Mesendoderm (in vitro differentiated cells): ENCODE measurements around the gene PDGFA.
A peak's percentile ranks its signal among the peaks of the same experiment; 100 is the strongest.

Experiments
- DNase-seq: peaks from one replicate; pipeline ENCODE4 v3.0.0; 2013
- H2AK5ac ChIP-seq: 2 replicates; pipeline ENCODE4 v1.6.1; 2013; ENCODE audit warnings: low read length, inconsistent platforms
- H2BK120ac ChIP-seq: 2 replicates; pipeline ENCODE4 v1.6.1; 2013; ENCODE audit warnings: low read depth, mild to moderate bottlenecking, low read length, moderate library complexity, mixed read lengths
- H2BK15ac ChIP-seq: replicated peaks from 2 replicates; pipeline ENCODE4 v1.6.1; 2013; ENCODE audit warnings: low read depth, mild to moderate bottlenecking, moderate library complexity
- H2BK5ac ChIP-seq: 2 replicates; pipeline ENCODE4 v1.6.1; 2013; ENCODE audit warnings: low read length, inconsistent platforms
- H3K18ac ChIP-seq: 2 replicates; pipeline ENCODE4 v1.6.1; 2013; ENCODE audit warnings: mild to moderate bottlenecking, low read length, mixed read lengths
- H3K23ac ChIP-seq: one replicate; pipeline ENCODE4 v1.6.1; 2013; ENCODE audit warnings: low read length
- H3K27ac ChIP-seq: 2 replicates; pipeline ENCODE4 v1.5.1; 2013; ENCODE audit warnings: low read depth, mild to moderate bottlenecking, inconsistent platforms, low read length, moderate library complexity
- H3K27me3 ChIP-seq: 2 replicates; pipeline ENCODE4 v1.6.1; 2013; ENCODE audit warnings: low read length, control low read depth, mild to moderate bottlenecking, inconsistent platforms; ENCODE audit not compliant: insufficient read depth, poor library complexity
- H3K36me3 ChIP-seq: 2 replicates; pipeline ENCODE4 v1.6.1; 2013; ENCODE audit warnings: low read length, inconsistent platforms; ENCODE audit not compliant: control insufficient read depth, insufficient read depth
- H3K4ac ChIP-seq: one replicate; pipeline ENCODE4 v1.6.1; 2013; ENCODE audit warnings: low read depth, mild to moderate bottlenecking, low read length, moderate library complexity
- H3K4me1 ChIP-seq: 2 replicates; pipeline ENCODE4 v1.6.1; 2013; ENCODE audit warnings: low read depth, low read length, inconsistent platforms; ENCODE audit not compliant: control insufficient read depth
- H3K4me2 ChIP-seq: 2 replicates; pipeline ENCODE4 v1.6.1; 2013; ENCODE audit warnings: low read length
- H3K4me3 ChIP-seq: 2 replicates; pipeline ENCODE4 v1.5.1; 2013; ENCODE audit warnings: mild to moderate bottlenecking, low read length
- H3K56ac ChIP-seq: one replicate; pipeline ENCODE4 v1.6.1; 2013; ENCODE audit warnings: low read length
- H3K79me1 ChIP-seq: 2 replicates; pipeline ENCODE4 v1.6.1; 2013; ENCODE audit warnings: low read length, inconsistent platforms
- H3K79me2 ChIP-seq: 2 replicates; pipeline ENCODE4 v1.6.1; 2013; ENCODE audit warnings: mild to moderate bottlenecking, low read length; ENCODE audit not compliant: control insufficient read depth, insufficient read depth
- H3K9ac ChIP-seq: 2 replicates; pipeline ENCODE4 v1.6.1; 2013; ENCODE audit warnings: low read length, inconsistent platforms
- H4K5ac ChIP-seq: one replicate; pipeline ENCODE4 v1.6.1; 2013; ENCODE audit warnings: low read length
- H4K8ac ChIP-seq: one replicate; pipeline ENCODE4 v1.6.1; 2013; ENCODE audit warnings: low read depth, mild to moderate bottlenecking, control low read depth, low read length, moderate library complexity
- WGBS: extraction: QIAGEN DNeasy Blood & Tissue Kit; methylation state at CpG from one replicate; pipeline ENCODE4 v1.1.7; 2013; ENCODE audit warnings: low lambda C conversion rate, missing lambda C conversion rate; ENCODE audit not compliant: insufficient coverage; ENCODE audit errors: extremely low coverage; 5-methylcytosine and 5-hydroxymethylcytosine counted together

PDGFA gene

DNA sequence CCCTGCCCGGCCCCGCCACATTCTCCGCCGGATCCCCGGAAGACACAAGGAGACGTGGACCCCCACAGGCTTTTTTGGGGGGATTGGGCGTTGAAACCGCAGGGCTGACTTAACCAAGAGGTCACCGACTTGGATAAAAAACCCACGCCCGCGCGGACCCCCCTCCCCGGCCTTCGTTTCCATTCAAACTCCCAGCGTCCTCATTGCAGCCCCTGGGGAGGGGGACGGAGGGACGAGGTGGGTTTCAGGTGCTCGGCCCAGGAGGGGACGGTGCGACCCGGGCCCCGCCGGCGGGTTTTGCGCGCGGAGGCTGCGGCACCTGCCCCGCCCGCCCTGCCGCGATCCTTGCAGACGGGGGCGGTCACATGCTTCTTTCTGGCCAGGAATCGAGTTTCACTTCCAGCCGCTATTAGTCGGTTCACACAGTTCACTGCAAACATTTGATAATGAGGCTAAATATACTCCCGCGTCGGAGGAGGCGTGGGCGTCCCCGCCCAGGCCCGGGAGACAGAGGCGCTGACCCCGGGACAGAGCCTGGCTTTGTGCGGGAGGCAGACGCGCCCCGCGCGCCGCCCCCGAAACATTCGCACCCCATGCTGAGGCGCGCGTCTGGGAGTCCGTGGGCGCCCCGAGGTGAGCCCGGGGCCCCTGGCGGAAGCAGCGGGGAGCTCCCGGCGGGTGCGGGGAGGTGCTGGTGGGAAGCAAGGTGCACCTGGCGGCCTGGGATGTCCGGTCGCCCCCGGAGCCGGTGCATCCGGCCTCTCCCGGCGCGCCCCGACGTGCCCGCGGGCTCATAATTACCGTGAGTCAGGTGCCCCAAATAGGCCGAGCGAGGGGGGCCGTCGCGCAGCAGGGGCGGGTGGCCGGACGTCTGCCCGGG is 2.7 kb upstream of the PDGFA start:
- H2BK15ac ChIP-seq = no peak overlapping the region
- no peak overlapping the region for H3K4me2 ChIP-seq
- no peak overlapping the region for H4K5ac ChIP-seq
- H2AK5ac ChIP-seq = no peak overlapping the region
- no peak overlapping the region for H3K4me3 ChIP-seq
- no peak overlapping the region for H2BK5ac ChIP-seq
- H3K79me1 ChIP-seq = no peaks in the 10 kb centered on the region
- no peaks in the 10 kb centered on the region for H3K4me1 ChIP-seq
- no CpG with 5 or more reads among the region's 91 CpGs for WGBS
- no peak overlapping the region for H3K4ac ChIP-seq
- no peak overlapping the region for H2BK120ac ChIP-seq
- H4K8ac ChIP-seq = no peak overlapping the region
- DNase-seq = peak; percentile 51
- no peak overlapping the region for H3K23ac ChIP-seq
- H3K27me3 ChIP-seq = peaks cover 32% of the 10 kb centered on the region
- H3K18ac ChIP-seq = no peak overlapping the region
- H3K9ac ChIP-seq = no peak overlapping the region
- no peaks in the 10 kb centered on the region for H3K79me2 ChIP-seq
- H3K27ac ChIP-seq = no peak overlapping the region
- no peaks in the 10 kb centered on the region for H3K36me3 ChIP-seq
- no peak overlapping the region for H3K56ac ChIP-seq

DNA sequence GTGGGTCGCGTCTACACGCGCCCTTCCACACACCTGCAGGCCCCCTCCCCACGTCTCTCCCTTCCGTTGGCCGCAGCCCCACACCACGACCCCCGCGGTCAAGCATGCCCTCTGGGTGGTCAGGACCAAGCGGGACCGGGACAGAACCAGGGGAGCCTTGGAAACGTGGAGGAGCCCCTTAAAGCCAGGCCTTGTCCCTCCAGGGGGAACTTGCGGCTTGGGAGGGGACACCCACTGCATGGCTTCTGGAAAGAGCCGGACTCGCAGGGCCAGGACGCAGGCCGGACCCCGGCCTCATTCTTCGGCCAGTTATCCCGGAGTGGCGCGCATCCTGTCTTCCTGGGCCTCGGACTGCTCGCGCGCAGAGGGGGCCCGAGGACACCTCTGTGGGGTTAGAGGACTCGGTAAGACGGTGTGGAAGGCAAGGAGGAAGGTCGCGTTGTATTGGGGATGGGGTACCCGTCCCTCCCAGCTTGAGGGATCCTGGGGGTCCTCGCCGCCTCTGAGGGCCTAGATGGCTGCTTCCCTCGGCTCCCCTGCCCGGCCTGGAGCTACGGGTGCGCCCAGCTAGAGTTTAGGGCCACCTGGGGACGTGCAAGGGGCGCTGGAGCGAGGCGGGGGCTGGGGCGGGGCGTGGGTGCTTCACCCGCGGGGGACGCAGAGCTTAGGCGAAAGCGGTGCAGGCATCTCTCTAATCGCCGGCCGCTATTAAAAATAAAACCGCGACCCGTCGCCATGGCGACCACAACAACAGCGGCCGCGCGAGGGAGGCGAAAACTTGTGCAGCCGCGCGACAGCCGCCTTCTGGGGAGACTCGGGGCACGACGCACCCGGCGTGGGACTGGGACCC is 1.8 kb upstream of the PDGFA start:
- no peak overlapping the region for H3K27ac ChIP-seq
- no peak overlapping the region for H3K18ac ChIP-seq
- peak; percentile 45 for DNase-seq
- no peak overlapping the region for H2AK5ac ChIP-seq
- no peak overlapping the region for H3K9ac ChIP-seq
- no peak overlapping the region for H2BK5ac ChIP-seq
- H3K4me2 ChIP-seq = no peak overlapping the region
- H3K4me1 ChIP-seq = no peaks in the 10 kb centered on the region
- no peak overlapping the region for H3K56ac ChIP-seq
- no peaks in the 10 kb centered on the region for H3K79me1 ChIP-seq
- H3K27me3 ChIP-seq = peaks cover 32% of the 10 kb centered on the region
- no peak overlapping the region for H4K5ac ChIP-seq
- no peak overlapping the region for H4K8ac ChIP-seq
- no peak overlapping the region for H3K4ac ChIP-seq
- H3K79me2 ChIP-seq = no peaks in the 10 kb centered on the region
- H2BK120ac ChIP-seq = no peak overlapping the region
- H3K4me3 ChIP-seq = no peak overlapping the region
- H3K36me3 ChIP-seq = no peaks in the 10 kb centered on the region
- peak overlapping the region; percentile 24 for H3K23ac ChIP-seq
- no CpG with 5 or more reads among the region's 72 CpGs for WGBS
- no peak overlapping the region for H2BK15ac ChIP-seq

- Histone ChIP-seq H3K27me3 (peaks cover 32% of the 10 kb centered on the region), H4K5ac (no peak overlapping the region), H3K23ac (peak overlapping the region; percentile 80), H3K4me1 (no peaks in the 10 kb centered on the region), H3K79me1 (no peaks in the 10 kb centered on the region), H3K9ac (no peak overlapping the region), H2AK5ac (no peak overlapping the region), H3K4ac (no peak overlapping the region), H2BK120ac (no peak overlapping the region), H2BK15ac (no peak overlapping the region), H3K4me3 (no peak overlapping the region), H3K4me2 (no peak overlapping the region), H3K36me3 (no peaks in the 10 kb centered on the region), H3K56ac (no peak overlapping the region), H3K79me2 (no peaks in the 10 kb centered on the region), H2BK5ac (no peak overlapping the region), H3K18ac (no peak overlapping the region), H4K8ac (no peak overlapping the region), H3K27ac (no peak overlapping the region)
- peak; percentile 21 for DNase-seq
- WGBS = no CpG with 5 or more reads among the region's 63 CpGs
Observed at GRCh38 chr7:520503-521161, 986 bp upstream of the PDGFA start.

GRCh38 chr7:518630-519483 is 789 bp downstream of the PDGFA start:
- no peak overlapping the region for H4K5ac ChIP-seq
- peak overlapping the region; percentile 26 for H3K4me3 ChIP-seq
- H2BK5ac ChIP-seq = no peak overlapping the region
- H2BK120ac ChIP-seq = no peak overlapping the region
- peak overlapping the region; percentile 11 for H3K27ac ChIP-seq
- no peaks in the 10 kb centered on the region for H3K36me3 ChIP-seq
- no peaks in the 10 kb centered on the region for H3K79me1 ChIP-seq
- H3K27me3 ChIP-seq = peaks cover 32% of the 10 kb centered on the region
- H3K4me2 ChIP-seq = peak overlapping the region; percentile 70
- no CpG with 5 or more reads among the region's 93 CpGs for WGBS
- peak overlapping the region; percentile 85 for H3K56ac ChIP-seq
- peaks cover 4% of the 10 kb centered on the region for H3K79me2 ChIP-seq
- peak; percentile 68 for DNase-seq
- H2AK5ac ChIP-seq = no peak overlapping the region
- no peak overlapping the region for H2BK15ac ChIP-seq
- no peak overlapping the region for H3K4ac ChIP-seq
- H3K18ac ChIP-seq = peak overlapping the region; percentile 90
- H4K8ac ChIP-seq = no peak overlapping the region
- no peaks in the 10 kb centered on the region for H3K4me1 ChIP-seq
- H3K23ac ChIP-seq = no peak overlapping the region
- H3K9ac ChIP-seq = peak overlapping the region; percentile 66
